OCI-LY1 (cell line): ENCODE results near the gene OARD1.

Experiments used
- CTCF ChIP-seq: fragments of 200-600 bp; sonication (generic), shearing (Covaris generic); IDR thresholded peaks from 2 replicates; pipeline ENCODE4 v1.5.1; 2017; ENCODE audit warnings: mild to moderate bottlenecking, antibody characterized with exemption, low read length, moderate library complexity, mixed read lengths
- EZH2 ChIP-seq: fragments of 200-600 bp; sonication (generic), shearing (Covaris generic); IDR thresholded peaks from 2 replicates; pipeline ENCODE4 v1.8.0; 2017; ENCODE audit warnings: borderline replicate concordance, mixed run types, mild to moderate bottlenecking, antibody characterized with exemption, low read length, moderate library complexity, mixed read lengths

GRCh38 chr6:41103847-41104246, 31.7 kb upstream of the OARD1 start:
- TF ChIP-seq CTCF, result no peak
- TF ChIP-seq EZH2, result no peak
